Activated naive CD4-positive, alpha-beta T cell treated with anti-CD3 and anti-CD28 coated beads, Interleukin-2, amount 50 U/mL, for 24 hours (primary cell): ENCODE results near the gene SPSB4.

Source experiments
- H3K27ac Mint-ChIP-seq: one replicate; pipeline ENCODE4 v1.8.0; 2021; ENCODE audit warnings: mild to moderate bottlenecking, mixed read lengths
- H3K27me3 Mint-ChIP-seq: one replicate; pipeline ENCODE4 v1.8.0; 2021; ENCODE audit warnings: mixed read lengths
- H3K36me3 Mint-ChIP-seq: one replicate; pipeline ENCODE4 v1.8.0; 2021; ENCODE audit warnings: mixed read lengths
- H3K4me1 Mint-ChIP-seq: one replicate; pipeline ENCODE4 v1.8.0; 2021; ENCODE audit warnings: mixed read lengths
- H3K4me3 Mint-ChIP-seq: one replicate; pipeline ENCODE4 v1.8.0; 2021; ENCODE audit warnings: mild to moderate bottlenecking, mixed read lengths
- H3K9me3 Mint-ChIP-seq: one replicate; pipeline ENCODE4 v1.8.0; 2021; ENCODE audit warnings: mixed read lengths

Gene SPSB4

GRCh38 chr3:141080431-141080830 is 29.3 kb downstream of the SPSB4 start:
- H3K9me3 Mint-ChIP-seq = no peaks in the 10 kb centered on the region
- no peaks in the 10 kb centered on the region for H3K36me3 Mint-ChIP-seq
- no peak overlapping the region for H3K27ac Mint-ChIP-seq
- peaks cover 11% of the 10 kb centered on the region for H3K4me1 Mint-ChIP-seq
- H3K27me3 Mint-ChIP-seq = no peaks in the 10 kb centered on the region
- no peak overlapping the region for H3K4me3 Mint-ChIP-seq

- Mint-ChIP-seq H3K4me1 (peaks cover 11% of the 10 kb centered on the region), H3K9me3 (no peaks in the 10 kb centered on the region), H3K36me3 (no peaks in the 10 kb centered on the region), H3K27me3 (no peaks in the 10 kb centered on the region), H3K27ac (no peak overlapping the region), H3K4me3 (no peak overlapping the region)
Measured at GRCh38 chr3:141081141-141081795, 30.1 kb downstream of the SPSB4 start.

GRCh38 chr3:141082064-141082463 is 30.9 kb downstream of the SPSB4 start:
- H3K4me1 Mint-ChIP-seq = peaks cover 5% of the 10 kb centered on the region
- no peaks in the 10 kb centered on the region for H3K9me3 Mint-ChIP-seq
- no peaks in the 10 kb centered on the region for H3K27me3 Mint-ChIP-seq
- no peak overlapping the region for H3K27ac Mint-ChIP-seq
- H3K36me3 Mint-ChIP-seq = no peaks in the 10 kb centered on the region
- H3K4me3 Mint-ChIP-seq = no peak overlapping the region

- Mint-ChIP-seq H3K4me1 (no peaks in the 10 kb centered on the region), H3K27me3 (no peaks in the 10 kb centered on the region), H3K36me3 (no peaks in the 10 kb centered on the region), H3K4me3 (no peak overlapping the region), H3K9me3 (no peaks in the 10 kb centered on the region), H3K27ac (no peak overlapping the region)
Measured at GRCh38 chr3:141083226-141083625, 32.1 kb downstream of the SPSB4 start.

DNA sequence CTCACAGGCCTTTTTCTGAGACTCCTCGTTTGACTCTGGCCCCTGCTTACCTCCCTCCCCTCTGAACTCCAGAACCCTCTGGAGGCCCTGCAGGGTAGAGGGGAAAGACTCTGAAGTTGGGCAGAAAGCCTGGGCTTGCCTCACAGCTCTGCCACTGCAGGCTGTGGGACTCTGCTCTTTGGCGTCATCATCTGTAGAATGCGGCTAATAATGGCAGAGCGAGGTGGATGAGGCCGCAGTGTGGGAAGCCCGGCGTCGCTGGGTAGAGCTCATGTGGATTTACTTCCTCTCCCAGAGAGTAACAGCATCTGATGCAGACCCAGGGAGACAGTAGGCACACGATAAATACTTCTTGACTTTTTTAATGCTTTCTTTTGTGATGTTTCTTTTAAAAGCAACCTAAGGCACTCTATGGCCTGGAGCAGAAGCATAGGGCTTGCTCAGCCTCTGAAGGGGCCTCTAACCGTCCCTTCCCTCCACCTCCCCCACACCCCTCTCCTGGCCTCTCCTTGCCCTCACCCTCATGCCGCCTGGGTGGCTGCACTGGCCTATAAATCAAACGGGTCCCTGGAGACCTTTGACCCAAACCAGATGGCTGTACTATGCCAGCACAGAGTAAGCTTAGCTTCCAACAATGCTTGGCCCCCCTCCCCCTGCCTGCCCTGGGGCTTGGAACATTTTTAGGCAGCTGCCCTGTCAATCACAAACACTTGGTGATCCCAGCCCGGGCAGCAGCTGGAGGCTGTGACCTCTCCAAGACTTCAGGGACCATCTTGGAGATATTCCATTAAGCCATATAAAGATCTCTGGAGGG is 32.9 kb downstream of the SPSB4 start:
- no peak overlapping the region for H3K4me3 Mint-ChIP-seq
- no peaks in the 10 kb centered on the region for H3K4me1 Mint-ChIP-seq
- H3K9me3 Mint-ChIP-seq = no peaks in the 10 kb centered on the region
- H3K36me3 Mint-ChIP-seq = no peaks in the 10 kb centered on the region
- no peaks in the 10 kb centered on the region for H3K27me3 Mint-ChIP-seq
- no peak overlapping the region for H3K27ac Mint-ChIP-seq

GRCh38 chr3:141085343-141086070 is 34.4 kb downstream of the SPSB4 start:
- Mint-ChIP-seq H3K9me3 (no peaks in the 10 kb centered on the region), H3K4me1 (no peaks in the 10 kb centered on the region), H3K27ac (no peak overlapping the region), H3K4me3 (no peak overlapping the region), H3K27me3 (no peaks in the 10 kb centered on the region), H3K36me3 (no peaks in the 10 kb centered on the region)

GRCh38 chr3:141086188-141086587 is 35.0 kb downstream of the SPSB4 start:
- H3K27ac Mint-ChIP-seq = no peak overlapping the region
- H3K4me3 Mint-ChIP-seq = no peak overlapping the region
- H3K27me3 Mint-ChIP-seq = no peaks in the 10 kb centered on the region
- no peaks in the 10 kb centered on the region for H3K4me1 Mint-ChIP-seq
- no peaks in the 10 kb centered on the region for H3K36me3 Mint-ChIP-seq
- H3K9me3 Mint-ChIP-seq = no peaks in the 10 kb centered on the region

GRCh38 chr3:141087076-141087777 is 36.1 kb downstream of the SPSB4 start:
- no peaks in the 10 kb centered on the region for H3K36me3 Mint-ChIP-seq
- H3K9me3 Mint-ChIP-seq = no peaks in the 10 kb centered on the region
- no peak overlapping the region for H3K27ac Mint-ChIP-seq
- H3K27me3 Mint-ChIP-seq = no peaks in the 10 kb centered on the region
- H3K4me1 Mint-ChIP-seq = no peaks in the 10 kb centered on the region
- no peak overlapping the region for H3K4me3 Mint-ChIP-seq

GRCh38 chr3:141087778-141088130 is 36.6 kb downstream of the SPSB4 start:
- Mint-ChIP-seq H3K36me3 (no peaks in the 10 kb centered on the region), H3K4me1 (no peaks in the 10 kb centered on the region), H3K27ac (no peak overlapping the region), H3K9me3 (no peaks in the 10 kb centered on the region), H3K27me3 (no peaks in the 10 kb centered on the region), H3K4me3 (no peak overlapping the region)

- Mint-ChIP-seq H3K4me1 (no peaks in the 10 kb centered on the region), H3K9me3 (no peaks in the 10 kb centered on the region), H3K36me3 (no peaks in the 10 kb centered on the region), H3K27me3 (no peaks in the 10 kb centered on the region), H3K27ac (no peak overlapping the region), H3K4me3 (no peak overlapping the region)
Measured at GRCh38 chr3:141089339-141090152, 38.4 kb downstream of the SPSB4 start.

- H3K36me3 Mint-ChIP-seq = no peaks in the 10 kb centered on the region
- no peak overlapping the region for H3K4me3 Mint-ChIP-seq
- H3K27me3 Mint-ChIP-seq = no peaks in the 10 kb centered on the region
- no peaks in the 10 kb centered on the region for H3K4me1 Mint-ChIP-seq
- no peaks in the 10 kb centered on the region for H3K9me3 Mint-ChIP-seq
- H3K27ac Mint-ChIP-seq = no peak overlapping the region
Measured at GRCh38 chr3:141091426-141091825, 40.3 kb downstream of the SPSB4 start.

GRCh38 chr3:141092663-141093062 is 41.5 kb downstream of the SPSB4 start:
- Mint-ChIP-seq H3K9me3 (no peaks in the 10 kb centered on the region), H3K27me3 (no peaks in the 10 kb centered on the region), H3K4me1 (no peaks in the 10 kb centered on the region), H3K27ac (no peak overlapping the region), H3K4me3 (no peak overlapping the region), H3K36me3 (peaks cover 2% of the 10 kb centered on the region)

GRCh38 chr3:141093397-141093796 is 42.2 kb downstream of the SPSB4 start:
- peaks cover 2% of the 10 kb centered on the region for H3K36me3 Mint-ChIP-seq
- no peaks in the 10 kb centered on the region for H3K27me3 Mint-ChIP-seq
- no peak overlapping the region for H3K27ac Mint-ChIP-seq
- no peaks in the 10 kb centered on the region for H3K4me1 Mint-ChIP-seq
- no peak overlapping the region for H3K4me3 Mint-ChIP-seq
- no peaks in the 10 kb centered on the region for H3K9me3 Mint-ChIP-seq

GRCh38 chr3:141093971-141094684 is 43.0 kb downstream of the SPSB4 start:
- Mint-ChIP-seq H3K36me3 (peaks cover 2% of the 10 kb centered on the region), H3K4me1 (no peaks in the 10 kb centered on the region), H3K27ac (no peak overlapping the region), H3K9me3 (no peaks in the 10 kb centered on the region), H3K27me3 (no peaks in the 10 kb centered on the region), H3K4me3 (no peak overlapping the region)
